Lung (tissue), 12 donors: ENCODE measurements around the gene CBFB. TPM values are rescaled to one million over a fixed set of nuclear protein-coding genes. Genes with fewer than 3 reads are reported as not detected.

ENCODE experiments used
- ATAC-seq: fragments of 200-7000 bp; cut with Tn5 transposase; one replicate; pipeline ENCODE4 v1.9.1; 2020; ENCODE audit warnings: moderate number of reproducible peaks; ENCODE audit not compliant: insufficient read depth, low FRiP score
- DNase-seq, 3 donors: peaks; one replicate each; pipeline ENCODE4 v3.0.0-alpha.2; 2013 to 2017
- H3K27ac ChIP-seq, 2 donors: one replicate each; pipeline ENCODE4 v1.5.1; 2013; ENCODE audit warnings: mild to moderate bottlenecking in 2 of 2, moderate library complexity in 2 of 2, control low read depth in 1 of 2, inconsistent platforms in 1 of 2, low read depth in 1 of 2, low read length in 1 of 2
- H3K27me3 ChIP-seq, 3 donors: one replicate each; pipeline ENCODE4 v1.5.1; 2013; ENCODE audit warnings: low read length in 2 of 3; ENCODE audit not compliant: control insufficient read depth in 3 of 3, insufficient read depth in 3 of 3
- H3K36me3 ChIP-seq, 4 donors: one replicate each; pipeline ENCODE4 v1.5.1; 2013; ENCODE audit warnings: low read length in 4 of 4, mild to moderate bottlenecking in 1 of 4, moderate library complexity in 1 of 4; ENCODE audit not compliant: control insufficient read depth in 4 of 4, insufficient read depth in 4 of 4
- H3K4me1 ChIP-seq, 5 donors: one replicate each; pipeline ENCODE4 v1.5.1; 2013; ENCODE audit warnings: low read length in 5 of 5, mild to moderate bottlenecking in 2 of 5, moderate library complexity in 1 of 5; ENCODE audit not compliant: control insufficient read depth in 5 of 5, insufficient read depth in 5 of 5
- H3K4me3 ChIP-seq: one replicate; pipeline ENCODE4 v1.5.1; 2013; ENCODE audit warnings: mild to moderate bottlenecking, control low read depth, moderate library complexity
- H3K9ac ChIP-seq, 2 donors: one replicate each; pipeline ENCODE4 v1.5.1; 2013; ENCODE audit warnings: low read length in 2 of 2, control low read depth in 1 of 2; ENCODE audit not compliant: insufficient read depth in 1 of 2
- H3K9me3 ChIP-seq, 4 donors: one replicate each; pipeline ENCODE4 v1.5.1; 2013; ENCODE audit warnings: low read length in 3 of 4, mild to moderate bottlenecking in 1 of 4, moderate library complexity in 1 of 4; ENCODE audit not compliant: control insufficient read depth in 4 of 4, insufficient read depth in 3 of 4
- CTCF ChIP-seq: IDR thresholded peaks from 2 replicates; pipeline ENCODE4 v1.5.1; 2012; ENCODE audit warnings: mild to moderate bottlenecking; ENCODE audit errors: control extremely low read depth, extremely low read depth
- WGBS, 2 donors: extraction: QIAGEN DNeasy Blood & Tissue Kit; methylation state at CpG; one replicate each; pipeline ENCODE4 v1.1.7; 2013; 5-methylcytosine and 5-hydroxymethylcytosine counted together
- polyA plus RNA-seq, 2 donors: library from polyadenylated mRNA; stranded (reverse); fragments of 200-250 nt; gene quantifications; one replicate each; pipeline ENCODE4 v1.2.1, GENCODE V29; 2013
- total RNA-seq, 2 donors: library from RNA; depleted of rRNA in 1 of 2; stranded (reverse); fragments of >200 nt in 1 of 2; gene quantifications; one replicate each; pipeline ENCODE4 v1.2.1, GENCODE V29; 2014 to 2021
- donor health status: control.
- donor health status: control.
- donor health status: Bipolar disorder and iron deficiency.
- donor health status: healthy.
- donor health status: DM: yes; HTN: yes; CAD: no.

Gene CBFB
- total and polyA plus RNA-seq, 4 donors: 23.3 to 59.4 (median 38.6) TPM

- peak overlapping the region; percentile 69 to 91 for H3K27ac ChIP-seq
- 76 to 82% methylated on average over 18 of the region's 18 CpGs for WGBS, 2 donors
- peak overlapping the region; percentile 30 for H3K4me3 ChIP-seq
- peak overlapping the region; percentile 42 to 91 for H3K9ac ChIP-seq
- H3K36me3 ChIP-seq: peaks cover 0 to 1% (median 0%) of the 10 kb centered on the region in 4 donors
- peaks cover 0 to 19% (median 5%) of the 10 kb centered on the region in 5 donors for H3K4me1 ChIP-seq
- DNase-seq (no peak), ATAC-seq (no peak)
- H3K27me3 ChIP-seq: no peaks in the 10 kb centered on the region
- no peaks in the 10 kb centered on the region for H3K9me3 ChIP-seq
- no peak for TF ChIP-seq CTCF
These were observed 80.0 kb downstream of the CBFB start for GRCh38 chr16:67108931-67109406.

GRCh38 chr16:67109407-67110135 lies 80.6 kb downstream of the CBFB start, which contains the start of gene PHAF1:
TSS of gene PHAF1 (plus strand) at chr16:67109941. CDS start at chr16:67110176, 235 bp downstream.
- ATAC-seq: peak; percentile 94
- H3K9me3 ChIP-seq: no peaks in the 10 kb centered on the region

DNA sequence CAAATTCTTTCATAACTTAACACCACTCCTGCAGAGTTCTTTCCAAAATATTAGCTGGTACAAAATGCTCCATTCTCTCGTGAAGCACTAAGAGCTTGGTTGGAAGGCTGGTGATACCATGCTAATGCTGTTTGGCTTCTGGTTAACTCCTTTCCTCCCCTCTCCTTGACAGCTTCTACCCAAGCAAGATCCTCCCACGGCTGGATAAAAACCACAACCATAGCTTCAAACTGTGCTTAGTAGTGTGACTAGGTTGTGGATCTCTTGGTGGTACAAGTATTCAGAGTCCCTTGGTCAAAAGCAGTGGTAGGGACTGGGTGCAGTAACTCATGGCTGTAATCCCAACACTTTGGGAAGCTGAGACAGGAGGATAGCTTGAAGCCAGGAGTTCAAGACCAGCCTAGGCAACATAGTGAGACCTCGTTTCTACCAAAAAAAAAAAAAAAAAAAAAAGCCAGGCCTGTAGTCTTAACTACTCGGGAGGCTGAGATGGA lies 83.0 kb downstream of the CBFB start:
- no peaks in the 10 kb centered on the region for H3K9me3 ChIP-seq
- no peak overlapping the region for H3K4me3 ChIP-seq
- ATAC-seq: no peak
- DNase-seq: no peak
- H3K36me3 ChIP-seq: peaks cover 0 to 2% (median 0%) of the 10 kb centered on the region in 4 donors
- TF ChIP-seq CTCF: no peak
- peaks cover 0 to 19% (median 5%) of the 10 kb centered on the region in 5 donors for H3K4me1 ChIP-seq
- 78 to 81% methylated on average over 4 of the region's 4 CpGs for WGBS, 2 donors
- H3K9ac ChIP-seq: no peak overlapping the region
- no peak overlapping the region for H3K27ac ChIP-seq
- H3K27me3 ChIP-seq: no peaks in the 10 kb centered on the region

More at GRCh38 chr16:67109407-67110135, 80.6 kb downstream of the CBFB start, which contains the start of gene PHAF1:
- H3K9ac ChIP-seq: peak within 1 kb of the TSS; percentile 80 to 91
- H3K4me3 ChIP-seq: peak within 1 kb of the TSS; percentile 86
- peak within 1 kb of the TSS; percentile 69 to 91 for H3K27ac ChIP-seq
- 2 to 5% methylated on average over 53 to 63 of the region's 63 CpGs for WGBS, 2 donors
- H3K27me3 ChIP-seq: no peaks in the 10 kb centered on the region
- TF ChIP-seq CTCF: no peak
- peak; percentile 93 to 96 (median 95) for DNase-seq
- peaks cover 0 to 19% (median 5%) of the 10 kb centered on the region in 5 donors for H3K4me1 ChIP-seq
- H3K36me3 ChIP-seq: peaks cover 0 to 2% (median 0%) of the 10 kb centered on the region in 4 donors
